GM18867 (cell line): ENCODE results near the gene ZNF385C.
"Not testable (repeated sequence)": the region's sequence is repeated elsewhere in the genome, so short reads cannot be mapped to it uniquely, and the experiment has no call there.

Experiments used
- ATAC-seq: cut with Tn5 transposase; IDR thresholded peaks from one replicate; pipeline ENCODE4 v1.9.1; 2021; ENCODE audit warnings: mild to moderate bottlenecking, moderate library complexity; ENCODE audit not compliant: unreplicated experiment

The ZNF385C gene

GRCh38 chr17:42023524-42024349 is 74.5 kb downstream of the ZNF385C start:
- no peak for ATAC-seq

- not testable (repeated sequence) for ATAC-seq
Observed at GRCh38 chr17:42020845-42021244, 77.4 kb downstream of the ZNF385C start.

GRCh38 chr17:42019509-42020404 is 78.5 kb downstream of the ZNF385C start, which contains the start of gene NKIRAS2:
Gene NKIRAS2, plus strand, starts transcription at chr17:42020090. Its CDS starts 1,488 bp downstream, at chr17:42021578.
- ATAC-seq, result peak; percentile 60

DNA sequence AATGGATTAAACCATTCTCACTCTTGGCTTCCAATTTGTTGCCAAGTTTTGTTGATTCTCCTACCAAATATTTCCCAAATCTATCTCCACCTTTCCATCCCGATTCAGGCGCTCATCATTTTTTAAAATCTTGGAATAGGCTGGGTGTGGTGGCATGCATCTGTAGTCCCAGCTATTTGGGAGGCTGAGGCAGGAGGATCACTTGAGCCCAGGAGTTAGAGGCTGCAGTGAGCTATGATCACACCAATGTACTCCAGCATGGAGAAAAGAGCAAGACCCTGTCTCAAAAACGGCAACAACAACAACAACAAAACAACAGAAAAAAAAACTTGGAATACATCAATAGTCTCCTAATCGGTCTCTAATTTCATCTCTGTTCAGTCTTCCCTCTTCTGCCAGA is 79.3 kb downstream of the ZNF385C start:
- ATAC-seq, result no peak

- no peak for ATAC-seq
Observed at GRCh38 chr17:42018339-42018738, 79.9 kb downstream of the ZNF385C start.

GRCh38 chr17:42017866-42018200 is 80.4 kb downstream of the ZNF385C start:
- no peak for ATAC-seq

- ATAC-seq, result peak; percentile 74
Observed at GRCh38 chr17:42016941-42017865, 81.1 kb downstream of the ZNF385C start, which contains the start of gene DNAJC7. Gene DNAJC7, minus strand, starts transcription at chr17:42017439. Its CDS starts 23 bp downstream, at chr17:42017416.

DNA sequence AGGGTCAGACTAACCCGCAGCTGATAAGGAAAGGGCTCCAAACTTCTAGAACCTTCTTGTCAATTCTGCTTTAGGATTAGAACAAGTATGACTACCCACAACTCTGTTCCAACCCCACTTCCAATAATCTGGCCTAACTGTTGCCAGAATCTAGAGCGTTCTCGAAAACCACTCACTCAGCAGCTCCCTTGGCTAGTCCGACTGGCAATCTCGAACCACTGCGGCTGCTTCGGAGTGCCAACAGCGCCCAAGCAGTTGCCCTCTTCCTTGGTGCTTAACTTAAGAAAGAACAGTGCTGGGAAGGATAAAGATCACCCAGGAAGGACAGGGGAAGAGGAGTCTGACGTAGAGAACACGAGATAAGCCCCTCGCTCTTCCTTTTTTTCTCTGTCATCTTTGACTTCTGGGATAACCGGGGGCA is 81.9 kb downstream of the ZNF385C start:
- no peak for ATAC-seq

DNA sequence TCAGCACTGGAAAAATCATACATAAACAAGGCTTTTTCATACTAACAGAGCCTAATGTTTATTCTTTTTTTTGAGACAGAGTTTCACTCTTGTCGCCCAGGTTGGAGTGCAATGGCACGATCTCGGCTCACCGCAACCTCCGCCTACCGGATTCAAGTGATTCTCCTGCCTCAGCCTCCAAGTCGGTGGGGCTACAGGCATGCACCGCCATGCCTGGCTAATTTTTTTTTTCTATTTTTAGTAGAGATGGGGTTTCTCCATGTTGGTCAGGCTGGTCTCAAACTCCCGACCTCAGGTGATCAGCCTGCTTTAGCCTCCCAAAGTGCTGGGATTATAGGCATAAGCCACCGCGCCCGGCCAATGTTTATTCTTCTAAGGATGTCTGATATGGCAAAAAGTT is 84.5 kb downstream of the ZNF385C start:
- not testable (repeated sequence) for ATAC-seq

DNA sequence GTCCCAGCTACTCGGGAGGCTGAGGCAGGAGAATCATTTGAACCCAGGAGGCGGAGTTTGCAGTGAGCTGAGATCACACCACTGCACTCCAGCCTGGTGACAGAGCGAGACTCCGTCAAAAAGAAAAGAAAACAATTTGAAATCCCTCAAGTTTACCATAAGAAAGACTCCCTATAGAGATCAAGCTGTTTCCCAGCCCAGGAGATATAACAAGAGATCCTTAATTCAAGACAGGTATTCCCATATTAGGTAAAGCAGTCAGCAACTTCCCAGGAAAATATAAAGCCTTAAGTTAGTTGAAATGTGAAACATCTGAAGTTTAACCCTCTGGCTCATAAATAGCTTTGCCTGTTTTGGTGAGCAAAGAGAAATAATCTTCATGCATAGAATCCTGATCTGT is 85.9 kb downstream of the ZNF385C start:
- ATAC-seq, result not testable (repeated sequence)

- ATAC-seq, result no peak
Observed at GRCh38 chr17:42010898-42011516, 87.3 kb downstream of the ZNF385C start.

GRCh38 chr17:42010266-42010680 is 88.0 kb downstream of the ZNF385C start:
- ATAC-seq, result not testable (repeated sequence)

- no peak for ATAC-seq
Observed at GRCh38 chr17:42009170-42009569, 89.1 kb downstream of the ZNF385C start.

- no peak for ATAC-seq
Observed at GRCh38 chr17:42005166-42005565, 93.1 kb downstream of the ZNF385C start.

DNA sequence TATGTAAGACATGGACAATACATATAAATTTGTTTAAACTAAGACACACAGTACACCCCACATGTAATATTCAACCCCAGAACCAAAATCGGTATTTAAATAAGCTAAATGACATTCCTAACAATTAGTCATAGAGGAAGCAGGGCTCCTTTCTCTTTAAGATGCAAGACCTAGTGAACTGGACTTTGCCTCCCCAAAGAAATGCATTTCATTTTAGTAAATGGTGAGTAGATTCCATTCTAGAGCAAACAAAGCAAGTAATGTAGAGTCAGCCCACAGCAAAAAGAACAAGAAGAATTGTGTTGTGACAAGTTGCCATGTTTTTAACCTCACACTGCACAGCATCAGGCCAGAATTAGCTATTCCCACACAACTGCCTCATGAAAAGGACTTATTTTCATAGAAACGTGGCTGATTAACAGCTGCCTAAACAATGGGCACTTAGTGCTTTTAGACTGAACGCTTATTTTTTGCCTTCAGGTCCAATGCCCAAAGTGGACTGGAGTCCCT is 95.4 kb downstream of the ZNF385C start:
- no peak for ATAC-seq

DNA sequence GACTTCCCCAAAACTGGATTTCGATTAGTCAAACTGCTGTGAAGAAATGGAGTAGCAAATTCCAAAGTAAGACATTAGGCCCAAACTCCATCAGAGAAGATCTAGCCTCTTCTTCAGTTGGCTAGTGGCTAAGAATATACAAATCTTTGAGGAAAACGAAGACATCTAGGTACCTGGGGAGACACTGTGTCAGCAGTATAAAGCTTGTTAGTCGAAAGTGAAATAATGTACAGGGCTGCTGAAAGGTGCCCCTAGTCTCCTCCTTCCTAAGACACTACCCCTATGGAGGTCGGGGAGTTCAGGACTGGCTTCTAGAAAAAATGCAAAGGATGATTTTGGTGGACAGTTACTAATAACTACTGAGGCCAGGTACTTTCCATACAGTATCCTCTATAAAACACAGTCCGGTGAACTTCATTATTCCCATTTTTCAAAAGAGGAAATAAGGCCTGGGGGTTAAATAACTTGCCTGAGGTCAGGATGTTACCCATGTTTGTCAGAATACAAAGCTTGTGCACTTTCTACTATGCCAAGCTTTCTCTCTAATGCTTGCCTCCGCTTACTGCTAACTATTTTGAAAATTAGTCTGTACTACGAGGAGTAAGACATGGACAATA is 96.0 kb downstream of the ZNF385C start:
- ATAC-seq, result no peak

GRCh38 chr17:42001729-42002128 is 96.5 kb downstream of the ZNF385C start:
- no peak for ATAC-seq

DNA sequence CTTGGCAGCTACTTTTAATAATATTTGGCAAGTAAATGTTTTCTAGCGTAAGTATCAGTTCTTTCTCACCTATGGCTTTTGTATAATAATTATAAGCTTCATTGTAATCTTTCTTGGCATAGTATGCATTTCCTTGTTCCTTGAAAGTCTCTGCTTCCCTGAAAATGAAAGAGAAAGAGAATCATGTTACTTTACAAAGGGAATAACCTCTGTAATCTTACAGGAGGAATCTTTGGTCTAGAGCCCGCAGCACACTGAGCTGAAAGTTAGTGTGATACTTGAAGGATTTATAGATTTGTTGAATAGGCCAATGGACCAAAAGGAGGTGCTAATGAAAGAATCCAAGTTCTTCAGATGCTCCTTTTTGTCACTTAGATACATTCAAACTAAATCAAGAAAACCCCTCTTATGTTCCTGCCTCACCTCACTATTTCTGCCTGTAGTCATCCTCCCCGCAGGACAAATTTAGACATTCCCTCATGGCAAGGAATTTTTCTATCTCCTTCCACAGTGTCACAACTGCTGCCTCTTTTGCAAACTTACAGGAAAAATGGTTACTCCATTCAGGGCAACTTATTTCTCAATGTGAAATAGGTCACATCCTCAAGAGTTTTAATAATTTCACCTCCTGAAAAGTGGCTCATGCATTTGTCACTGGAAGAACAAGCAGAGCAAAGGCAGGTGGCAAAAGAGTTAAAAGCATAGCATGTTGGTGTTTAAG is 97.7 kb downstream of the ZNF385C start:
- no peak for ATAC-seq

GRCh38 chr17:41998497-41998896 is 99.8 kb downstream of the ZNF385C start:
- no peak for ATAC-seq
